Subcutaneous adipose tissue (tissue), 4 donors: ENCODE data around the gene IFNLR1. TPM values are rescaled to one million over a fixed set of nuclear protein-coding genes. Genes with fewer than 3 reads are reported as not detected.

Experiments used
- CTCF ChIP-seq: fragments of 450-650 bp; IDR thresholded peaks from one replicate; pipeline ENCODE4 v1.5.1; 2016; ENCODE audit warnings: low read depth, mild to moderate bottlenecking, control low read depth, antibody characterized with exemption, moderate library complexity
- total RNA-seq, 4 donors: library from RNA; depleted of rRNA; stranded (reverse); fragments of >200 nt; gene quantifications; one replicate each; pipeline ENCODE4 v1.1.0, GENCODE V29; 2016

Gene IFNLR1
- total RNA-seq, 4 donors from 2014 or later, result 0.22 to 6.1 (median 0.49) TPM; not detected in 1

DNA sequence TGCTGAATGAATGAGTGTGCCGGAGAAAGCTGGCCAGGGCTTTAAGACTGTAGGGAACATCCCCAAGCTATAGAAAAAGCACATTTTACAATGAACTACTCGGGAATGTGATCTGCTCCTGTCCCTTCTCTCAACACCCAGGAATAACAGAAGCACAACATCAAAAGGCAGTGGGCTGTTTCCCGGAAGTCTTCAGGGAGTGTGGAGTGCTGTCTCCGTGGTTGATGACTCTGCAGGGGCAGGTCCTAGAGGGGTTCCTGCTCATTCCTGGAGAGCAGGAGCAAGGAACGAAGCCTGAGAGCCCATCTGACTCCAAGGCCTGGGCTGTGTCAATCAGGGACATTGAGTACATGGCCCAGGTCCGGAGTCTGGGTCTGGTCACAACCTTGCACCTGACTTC lies 39.3 kb downstream of the IFNLR1 start:
- TF ChIP-seq CTCF, result no peak

DNA sequence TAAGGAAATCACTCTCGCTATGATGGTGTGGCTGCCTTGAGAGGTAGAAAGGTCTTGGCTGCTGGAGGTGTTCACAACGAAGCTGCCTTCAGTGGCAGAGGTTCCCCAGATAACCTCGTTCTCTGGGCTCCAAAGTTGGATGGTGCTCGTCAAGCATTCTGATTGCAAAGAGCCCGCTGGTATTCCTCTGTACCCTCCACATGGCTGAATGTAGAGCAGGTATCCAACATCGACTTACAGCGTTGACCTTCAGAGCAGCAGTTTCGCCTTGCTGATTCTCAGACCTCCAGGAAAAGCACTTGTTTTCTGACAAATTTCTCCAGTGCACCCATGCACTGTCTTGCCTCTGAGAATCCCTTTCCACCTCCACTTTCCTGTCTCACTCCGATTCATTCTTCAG lies 39.9 kb downstream of the IFNLR1 start:
- TF ChIP-seq CTCF, result no peak

GRCh38 chr1:24142546-24143534 lies 44.2 kb downstream of the IFNLR1 start, which contains the start of gene IL22RA1:
Gene IL22RA1, minus strand, starts transcription at chr1:24143140. Its CDS starts 58 bp downstream, at chr1:24143082.
- no peak for TF ChIP-seq CTCF

GRCh38 chr1:24141311-24141997 lies 45.6 kb downstream of the IFNLR1 start:
- TF ChIP-seq CTCF, result no peak

- TF ChIP-seq CTCF, result no peak
Measured at GRCh38 chr1:24140741-24141181, 46.3 kb downstream of the IFNLR1 start.

- no peak for TF ChIP-seq CTCF
Measured at GRCh38 chr1:24139841-24140425, 47.2 kb downstream of the IFNLR1 start.

DNA sequence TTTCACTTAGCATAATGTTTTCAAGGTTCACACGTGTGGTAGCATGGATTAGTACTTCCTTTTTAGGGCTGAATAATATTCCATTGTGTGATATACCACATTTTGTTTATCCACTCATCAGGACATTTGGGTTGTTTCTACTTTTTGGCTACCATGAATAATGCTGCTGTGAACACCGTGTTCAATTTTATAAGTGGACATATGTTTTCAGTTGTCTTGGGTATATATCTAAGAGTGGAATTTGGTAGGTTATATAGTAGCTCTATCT lies 47.9 kb downstream of the IFNLR1 start:
- no peak for TF ChIP-seq CTCF
